PC-9 (cell line): ENCODE measurements around the gene NAT8L.

ENCODE experiments used
- EZH2 ChIP-seq: fragments of 200-600 bp; sonication (generic); IDR thresholded peaks from 2 replicates; pipeline ENCODE4 v1.8.0; 2017; ENCODE audit warnings: antibody characterized with exemption, low read depth
- TF ChIP-seq, protein P1 (sequence below): fragments of 200-600 bp; sonication (generic); conservative IDR thresholded peaks from 2 replicates; pipeline ENCODE4 v1.6.1; 2017; ENCODE audit warnings: mixed run types, antibody characterized with exemption, mild to moderate bottlenecking, moderate library complexity

DNA sequence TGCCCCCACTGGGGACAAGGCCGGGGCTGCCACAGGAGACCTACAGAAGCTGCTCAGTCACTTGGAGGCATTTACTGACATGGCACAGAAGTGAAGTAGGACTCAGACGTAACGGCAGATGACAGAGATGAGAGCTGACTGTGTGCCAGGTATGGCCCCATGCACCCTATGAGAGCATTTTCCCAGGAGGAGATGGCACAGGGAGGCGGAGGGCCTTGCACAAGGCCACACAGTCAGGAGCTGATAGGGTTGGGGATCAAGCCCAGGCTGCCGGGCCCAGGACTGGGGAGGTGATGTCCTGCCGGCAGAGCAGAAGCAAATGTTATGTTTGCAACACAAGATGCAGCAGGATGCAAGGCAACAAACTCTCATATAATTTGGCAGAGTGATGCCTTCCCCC is 34.1 kb downstream of the NAT8L start:
- TF ChIP-seq, protein P1, sequence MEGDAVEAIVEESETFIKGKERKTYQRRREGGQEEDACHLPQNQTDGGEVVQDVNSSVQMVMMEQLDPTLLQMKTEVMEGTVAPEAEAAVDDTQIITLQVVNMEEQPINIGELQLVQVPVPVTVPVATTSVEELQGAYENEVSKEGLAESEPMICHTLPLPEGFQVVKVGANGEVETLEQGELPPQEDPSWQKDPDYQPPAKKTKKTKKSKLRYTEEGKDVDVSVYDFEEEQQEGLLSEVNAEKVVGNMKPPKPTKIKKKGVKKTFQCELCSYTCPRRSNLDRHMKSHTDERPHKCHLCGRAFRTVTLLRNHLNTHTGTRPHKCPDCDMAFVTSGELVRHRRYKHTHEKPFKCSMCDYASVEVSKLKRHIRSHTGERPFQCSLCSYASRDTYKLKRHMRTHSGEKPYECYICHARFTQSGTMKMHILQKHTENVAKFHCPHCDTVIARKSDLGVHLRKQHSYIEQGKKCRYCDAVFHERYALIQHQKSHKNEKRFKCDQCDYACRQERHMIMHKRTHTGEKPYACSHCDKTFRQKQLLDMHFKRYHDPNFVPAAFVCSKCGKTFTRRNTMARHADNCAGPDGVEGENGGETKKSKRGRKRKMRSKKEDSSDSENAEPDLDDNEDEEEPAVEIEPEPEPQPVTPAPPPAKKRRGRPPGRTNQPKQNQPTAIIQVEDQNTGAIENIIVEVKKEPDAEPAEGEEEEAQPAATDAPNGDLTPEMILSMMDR = no peak
- no peak for TF ChIP-seq EZH2
